ENCODE measurements around the gene AMIGO2. TPM values are rescaled to one million over a fixed set of nuclear protein-coding genes. Genes with fewer than 3 reads are reported as not detected.

AMIGO2 gene, protein sequence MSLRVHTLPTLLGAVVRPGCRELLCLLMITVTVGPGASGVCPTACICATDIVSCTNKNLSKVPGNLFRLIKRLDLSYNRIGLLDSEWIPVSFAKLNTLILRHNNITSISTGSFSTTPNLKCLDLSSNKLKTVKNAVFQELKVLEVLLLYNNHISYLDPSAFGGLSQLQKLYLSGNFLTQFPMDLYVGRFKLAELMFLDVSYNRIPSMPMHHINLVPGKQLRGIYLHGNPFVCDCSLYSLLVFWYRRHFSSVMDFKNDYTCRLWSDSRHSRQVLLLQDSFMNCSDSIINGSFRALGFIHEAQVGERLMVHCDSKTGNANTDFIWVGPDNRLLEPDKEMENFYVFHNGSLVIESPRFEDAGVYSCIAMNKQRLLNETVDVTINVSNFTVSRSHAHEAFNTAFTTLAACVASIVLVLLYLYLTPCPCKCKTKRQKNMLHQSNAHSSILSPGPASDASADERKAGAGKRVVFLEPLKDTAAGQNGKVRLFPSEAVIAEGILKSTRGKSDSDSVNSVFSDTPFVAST
- 1 to 10 TPM in 5 of 6 experiments, under 1 TPM in 1; 0.88 to 4.3 (median 1.9) TPM for total RNA-seq
- long read RNA-seq, partial matches to known transcripts: 0 of 2 reads
- long read RNA-seq, other reads (novel, unspliced or antisense): 1 of 2 reads

DNA sequence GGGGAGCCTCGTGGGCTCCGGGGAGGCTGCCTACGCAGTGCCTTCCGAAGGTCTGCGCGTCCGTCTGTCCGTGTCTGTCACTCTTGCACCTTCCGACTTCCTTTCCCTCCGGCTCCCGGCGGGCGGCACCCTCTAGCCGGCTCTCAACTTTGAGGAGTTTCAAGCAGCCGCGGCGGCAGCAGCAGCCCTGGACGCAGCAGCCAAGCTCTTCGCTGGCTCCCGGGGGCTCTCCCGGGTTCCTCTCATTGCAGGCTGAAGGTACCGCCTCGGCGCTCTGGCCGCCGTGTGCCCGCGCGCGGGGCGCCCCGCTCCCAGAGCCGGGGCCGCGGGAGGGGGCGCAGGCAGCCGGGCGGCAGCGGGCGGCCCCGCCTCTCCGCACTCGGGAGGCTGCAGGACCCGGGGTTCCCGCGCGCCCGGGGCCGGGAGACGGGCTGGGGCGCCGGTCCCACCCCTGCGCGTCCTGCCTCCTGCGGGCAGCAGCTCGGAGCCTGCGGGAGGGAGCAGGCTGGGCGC is at the start of gene AMIGO2, which contains the start of gene PCED1B:
Gene AMIGO2, minus strand, starts transcription at position 492 of the 513 bp plus-strand sequence. CDS start 957 bp downstream, outside the sequence.
Gene PCED1B, plus strand, starts transcription at position 154 of the 513 bp plus-strand sequence. CDS start 155,443 bp downstream, outside the sequence.
- no peak for TF ChIP-seq POLR2A (IDR thresholded peaks at IDR 0.05)
- TF ChIP-seq, protein P1, sequence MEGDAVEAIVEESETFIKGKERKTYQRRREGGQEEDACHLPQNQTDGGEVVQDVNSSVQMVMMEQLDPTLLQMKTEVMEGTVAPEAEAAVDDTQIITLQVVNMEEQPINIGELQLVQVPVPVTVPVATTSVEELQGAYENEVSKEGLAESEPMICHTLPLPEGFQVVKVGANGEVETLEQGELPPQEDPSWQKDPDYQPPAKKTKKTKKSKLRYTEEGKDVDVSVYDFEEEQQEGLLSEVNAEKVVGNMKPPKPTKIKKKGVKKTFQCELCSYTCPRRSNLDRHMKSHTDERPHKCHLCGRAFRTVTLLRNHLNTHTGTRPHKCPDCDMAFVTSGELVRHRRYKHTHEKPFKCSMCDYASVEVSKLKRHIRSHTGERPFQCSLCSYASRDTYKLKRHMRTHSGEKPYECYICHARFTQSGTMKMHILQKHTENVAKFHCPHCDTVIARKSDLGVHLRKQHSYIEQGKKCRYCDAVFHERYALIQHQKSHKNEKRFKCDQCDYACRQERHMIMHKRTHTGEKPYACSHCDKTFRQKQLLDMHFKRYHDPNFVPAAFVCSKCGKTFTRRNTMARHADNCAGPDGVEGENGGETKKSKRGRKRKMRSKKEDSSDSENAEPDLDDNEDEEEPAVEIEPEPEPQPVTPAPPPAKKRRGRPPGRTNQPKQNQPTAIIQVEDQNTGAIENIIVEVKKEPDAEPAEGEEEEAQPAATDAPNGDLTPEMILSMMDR (IDR thresholded peaks at IDR 0.05): peak; percentile 30 to 50 (median 41)
- intact Hi-C loops (cut with DNase I): no loop called here
- H3K9me3 ChIP-seq: no peaks in the 10 kb centered on the region
- H3K27me3 ChIP-seq: no peaks in the 10 kb centered on the region
- no peaks in the 10 kb centered on the region for H3K36me3 ChIP-seq
- H3K4me1 ChIP-seq: peaks cover 0 to 5% (median 2%) of the 10 kb centered on the region in 4 donors
- DNase-seq: peak; percentile 81 to 87 (median 84)
- peak; percentile 78 to 86 (median 84) for ATAC-seq
- H3K4me3 ChIP-seq: peak within 1 kb of the TSS; percentile 51 to 68 (median 54)
- 0% methylated on average over 18 of the region's 58 CpGs for WGBS (ENCODE audit: insufficient coverage, low coverage, low lambda C conversion rate, missing lambda C conversion rate)
- H3K27ac ChIP-seq: peak within 1 kb of the TSS; percentile 69 to 79 (median 77)

GRCh38 chr12:47126246-47126645 is 46.5 kb upstream of the AMIGO2 start:
- H3K36me3 ChIP-seq: no peaks in the 10 kb centered on the region
- H3K4me1 ChIP-seq: no peaks in the 10 kb centered on the region
- ATAC-seq: no peak
- no peak for DNase-seq
- intact Hi-C loops (cut with DNase I): no loop called here
- no peak overlapping the region for H3K4me3 ChIP-seq
- H3K27me3 ChIP-seq: no peaks in the 10 kb centered on the region
- no peak overlapping the region for H3K27ac ChIP-seq
- TF ChIP-seq, protein P1 (IDR thresholded peaks at IDR 0.05): no peak
- TF ChIP-seq POLR2A (IDR thresholded peaks at IDR 0.05): no peak
- no peaks in the 10 kb centered on the region for H3K9me3 ChIP-seq
- WGBS (ENCODE audit: insufficient coverage, low coverage, low lambda C conversion rate, missing lambda C conversion rate): 88% methylated on average over 1 of the region's 1 CpG

- intact Hi-C loops (cut with DNase I): no loop called here
- DNase-seq (no peak), ATAC-seq (no peak)
- no peaks in the 10 kb centered on the region for H3K4me1 ChIP-seq
- no peaks in the 10 kb centered on the region for H3K27me3 ChIP-seq
- no peaks in the 10 kb centered on the region for H3K36me3 ChIP-seq
- no peak overlapping the region for H3K4me3 ChIP-seq
- WGBS (ENCODE audit: insufficient coverage, low coverage, low lambda C conversion rate, missing lambda C conversion rate): 33% methylated on average over 1 of the region's 1 CpG
- H3K27ac ChIP-seq: no peak overlapping the region
- TF ChIP-seq POLR2A (IDR thresholded peaks at IDR 0.05): no peak
- TF ChIP-seq, protein P1 (IDR thresholded peaks at IDR 0.05): no peak
- no peaks in the 10 kb centered on the region for H3K9me3 ChIP-seq
Measured at GRCh38 chr12:47124451-47124850, 44.7 kb upstream of the AMIGO2 start.

GRCh38 chr12:47123730-47124129 is 44.0 kb upstream of the AMIGO2 start:
- intact Hi-C loops (cut with DNase I): no loop called here
- no peaks in the 10 kb centered on the region for H3K9me3 ChIP-seq
- no peaks in the 10 kb centered on the region for H3K4me1 ChIP-seq
- no peak overlapping the region for H3K27ac ChIP-seq
- no peak for TF ChIP-seq POLR2A (IDR thresholded peaks at IDR 0.05)
- TF ChIP-seq, protein P1 (IDR thresholded peaks at IDR 0.05): no peak
- no peaks in the 10 kb centered on the region for H3K27me3 ChIP-seq
- ATAC-seq (no peak), DNase-seq (no peak)
- H3K36me3 ChIP-seq: no peaks in the 10 kb centered on the region
- WGBS (ENCODE audit: insufficient coverage, low coverage, low lambda C conversion rate, missing lambda C conversion rate): 54% methylated on average over 1 of the region's 1 CpG
- no peak overlapping the region for H3K4me3 ChIP-seq
